Measurements from ENCODE around the gene RALGDS.
"Not testable (repeated sequence)": the region's sequence is repeated elsewhere in the genome, so short reads cannot be mapped to it uniquely, and the experiment has no call there.

The RALGDS gene

GRCh38 chr9:133103987-133104505 lies 17.0 kb downstream of the RALGDS start:
- peak; percentile 27 for DNase-seq

DNA sequence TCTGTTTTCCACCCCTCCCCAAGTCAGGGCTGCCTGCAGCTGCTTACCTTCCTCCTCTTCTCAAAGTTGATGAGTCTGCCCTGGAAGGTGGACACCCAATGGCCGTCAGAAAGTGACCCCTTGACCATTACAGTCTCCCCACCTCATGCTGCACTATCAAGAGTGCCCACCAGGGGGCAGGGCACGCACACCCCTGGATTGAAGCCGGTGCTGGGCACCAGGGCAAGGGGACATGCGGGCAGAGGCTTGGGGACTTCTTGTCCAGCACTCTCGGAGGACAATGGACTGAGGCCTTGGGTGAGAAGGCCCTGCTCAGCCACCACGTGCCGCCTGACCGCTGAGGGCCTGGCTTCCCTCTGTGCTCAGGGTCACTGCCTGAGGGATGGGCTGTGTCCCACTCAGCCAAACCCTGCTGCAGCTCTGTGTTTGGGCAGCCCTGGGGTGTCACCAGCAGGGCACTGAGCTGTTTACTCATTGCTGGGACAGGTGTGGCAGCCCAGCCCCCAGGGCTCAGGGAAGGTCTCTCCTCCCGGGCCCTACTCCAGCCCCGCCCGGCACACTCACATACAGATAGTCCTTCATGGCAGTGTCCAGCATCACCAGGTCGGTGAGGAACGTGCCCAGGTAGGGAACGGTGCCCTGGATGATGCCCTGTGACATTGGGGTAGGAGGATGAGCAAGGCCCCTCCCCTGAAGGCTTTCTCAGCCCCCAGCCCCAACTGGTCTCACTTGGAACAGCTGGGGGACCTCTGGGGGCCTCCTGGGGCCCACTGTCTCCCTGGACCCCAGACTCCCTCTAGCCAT lies 17.7 kb downstream of the RALGDS start:
- peak; percentile 60 for DNase-seq

DNA sequence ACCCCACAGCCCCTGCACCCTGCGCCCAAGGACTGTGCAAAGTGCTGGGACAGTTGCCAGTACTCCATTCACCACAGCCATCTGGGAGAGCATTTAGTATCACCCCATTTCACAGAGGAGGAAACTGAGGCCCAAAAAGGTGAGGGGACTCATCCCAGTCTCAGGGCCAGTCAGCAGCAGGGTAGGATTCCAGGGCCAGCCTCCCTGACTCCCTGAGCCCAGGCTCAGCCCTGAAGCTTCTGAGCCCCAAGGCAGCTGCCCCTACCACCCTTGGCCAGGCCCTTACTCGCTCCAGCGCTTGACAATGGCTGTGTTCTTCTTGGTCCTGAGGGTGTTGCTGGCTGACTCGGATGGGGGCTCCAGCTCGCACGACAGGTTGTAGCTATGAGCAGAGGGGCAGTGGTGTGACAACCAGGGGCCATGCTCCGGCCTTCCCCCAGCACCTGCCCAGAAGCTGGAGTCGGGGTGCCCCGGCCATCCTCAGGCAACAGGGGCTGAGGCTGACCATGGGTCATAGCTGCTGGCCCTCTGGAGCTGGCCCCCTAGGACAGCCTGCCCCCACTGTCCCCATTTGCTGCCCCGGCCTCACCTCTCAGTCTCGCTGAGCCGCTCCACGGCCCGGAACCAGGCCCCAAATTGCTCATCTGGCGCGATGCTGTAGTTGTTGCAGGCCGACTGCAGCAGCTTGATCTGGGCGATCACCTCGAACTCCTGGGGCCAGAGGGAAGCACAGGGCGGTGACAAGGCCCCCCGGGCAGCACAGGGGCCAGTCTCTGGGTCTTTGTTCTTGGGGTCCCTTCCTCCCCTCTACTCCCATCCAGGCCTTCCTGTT lies 18.6 kb downstream of the RALGDS start:
- peak; percentile 30 for DNase-seq

DNA sequence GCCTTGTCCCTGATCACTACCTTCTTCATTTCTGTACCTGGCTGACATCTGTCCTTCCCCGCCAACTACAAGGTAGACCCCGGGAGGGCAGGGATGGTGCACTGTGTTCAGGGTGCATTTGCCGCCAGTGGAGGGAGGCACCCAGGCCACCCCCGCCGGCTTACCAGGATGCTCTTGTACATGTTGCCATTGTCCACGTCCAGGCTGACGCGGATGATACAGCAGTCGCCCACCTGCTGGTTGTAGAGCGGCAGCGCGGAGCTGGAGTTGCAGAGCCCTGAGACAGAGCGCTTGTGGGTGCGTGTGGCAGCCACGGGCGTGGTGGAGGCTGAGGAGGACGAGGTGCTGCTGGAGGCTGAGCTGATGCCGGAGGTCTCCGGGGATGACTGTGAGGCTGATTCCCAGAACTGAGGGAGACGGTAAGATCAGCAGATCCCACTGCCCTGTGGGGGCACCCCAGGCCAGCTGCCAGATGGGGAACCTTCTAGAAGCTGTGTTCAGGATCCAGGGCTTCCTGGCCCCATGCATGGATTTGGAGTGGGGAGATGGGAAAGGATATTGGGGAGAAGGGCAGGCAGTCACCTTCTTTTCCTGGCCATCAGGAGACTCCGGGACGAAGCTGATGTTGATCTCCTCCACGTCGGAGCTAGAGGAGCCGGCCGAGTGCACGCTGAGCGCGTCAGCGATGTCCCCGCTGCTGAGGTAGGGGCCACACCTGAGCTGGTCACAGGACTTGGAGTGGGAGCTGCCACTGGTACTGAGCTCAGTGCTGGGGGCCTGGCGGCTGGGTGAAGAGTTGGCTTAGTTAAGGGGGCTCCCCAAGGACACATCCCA lies 19.5 kb downstream of the RALGDS start:
- DNase-seq, result peak; percentile 34

- peak; percentile 25 for DNase-seq
Observed at GRCh38 chr9:133100506-133101355, 20.3 kb downstream of the RALGDS start.

DNA sequence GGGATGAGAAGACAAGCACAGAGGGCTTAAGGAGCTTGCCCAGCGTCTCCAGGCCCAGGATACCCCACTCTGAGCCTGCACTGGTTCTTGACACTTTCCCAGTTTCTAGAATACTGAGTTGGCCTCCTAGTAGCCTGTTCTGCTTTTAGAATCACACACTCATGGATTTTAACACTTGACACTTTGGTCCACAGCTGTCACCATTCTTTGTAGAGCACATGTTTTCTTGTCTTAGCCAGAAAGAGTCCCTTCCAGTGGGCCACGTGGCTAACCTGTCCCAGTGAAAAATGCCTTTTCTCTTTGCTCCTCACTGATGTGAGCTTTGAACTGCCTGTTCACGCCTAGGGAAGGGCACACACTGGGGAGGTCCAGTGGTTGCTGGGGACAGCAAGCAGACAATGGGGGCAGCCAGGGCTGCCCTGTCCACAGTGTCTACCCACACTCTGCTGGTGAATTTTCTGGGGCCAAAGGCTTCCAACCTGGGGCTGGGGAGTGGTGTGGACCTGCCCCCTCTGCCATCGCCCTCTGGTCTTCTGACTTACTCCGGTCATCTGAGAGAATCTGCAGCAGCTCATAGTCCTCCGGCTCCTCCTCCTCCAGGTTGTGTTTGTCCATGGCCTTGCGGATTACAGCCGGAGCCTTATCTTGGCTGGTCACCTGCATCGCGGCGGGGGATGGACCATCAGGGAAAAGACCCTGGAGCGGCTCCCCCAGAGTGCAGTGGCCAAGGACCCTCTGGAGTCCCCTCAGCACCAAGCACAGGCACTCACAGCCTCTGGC lies 21.1 kb downstream of the RALGDS start:
- peak; percentile 17 for DNase-seq

DNA sequence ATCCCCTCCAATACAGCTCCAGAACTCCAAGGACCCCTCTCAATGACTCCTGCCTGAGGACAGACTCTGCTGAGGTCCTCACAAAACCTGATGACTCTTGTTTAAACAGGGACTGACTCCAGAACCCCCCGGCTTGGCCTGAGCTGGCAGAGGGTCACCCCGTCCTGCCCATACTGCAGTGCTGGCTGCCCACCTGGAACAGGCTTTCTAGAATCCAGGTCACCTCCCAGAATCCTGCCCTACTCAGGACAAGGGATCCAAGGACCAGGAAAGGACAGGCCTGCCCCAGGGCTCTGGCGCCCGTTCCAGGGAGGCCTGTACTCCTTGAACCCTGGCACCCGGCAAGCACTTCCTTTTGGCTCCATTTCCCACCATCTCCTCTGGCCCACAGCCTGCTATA lies 22.2 kb downstream of the RALGDS start:
- no peak for DNase-seq

DNA sequence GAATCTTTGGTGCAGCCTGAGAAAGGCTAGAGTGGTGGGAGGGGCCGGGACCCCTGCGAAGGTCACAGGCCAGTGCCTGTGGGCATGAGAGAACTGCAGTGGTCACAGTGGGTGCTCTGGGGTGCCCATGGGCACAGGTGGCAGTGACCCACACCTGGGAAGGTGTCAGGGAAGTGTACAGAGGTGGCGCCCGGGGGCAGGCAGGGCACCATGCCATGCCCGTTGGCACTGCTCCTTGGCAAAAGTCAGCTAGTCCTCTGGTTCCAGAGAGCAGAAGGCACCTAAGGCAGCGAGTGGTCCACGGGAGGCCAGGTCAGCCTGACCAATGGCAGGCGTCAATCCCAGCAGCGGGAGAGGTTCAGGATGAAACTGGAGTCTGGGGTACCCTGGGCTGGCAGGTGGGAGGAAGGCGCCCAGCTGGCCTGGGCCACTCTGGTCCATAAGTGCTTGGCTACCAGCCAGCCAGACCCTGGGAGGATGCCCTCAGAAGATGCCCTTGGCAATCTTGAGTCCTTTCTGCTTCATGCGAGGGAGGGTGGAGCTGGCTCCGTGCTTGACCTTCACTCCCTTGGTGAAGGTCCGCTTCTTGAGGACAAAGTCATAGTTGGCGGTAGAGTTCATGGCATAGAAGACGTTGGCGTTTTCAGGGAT lies 22.8 kb downstream of the RALGDS start:
- DNase-seq, result no peak

DNA sequence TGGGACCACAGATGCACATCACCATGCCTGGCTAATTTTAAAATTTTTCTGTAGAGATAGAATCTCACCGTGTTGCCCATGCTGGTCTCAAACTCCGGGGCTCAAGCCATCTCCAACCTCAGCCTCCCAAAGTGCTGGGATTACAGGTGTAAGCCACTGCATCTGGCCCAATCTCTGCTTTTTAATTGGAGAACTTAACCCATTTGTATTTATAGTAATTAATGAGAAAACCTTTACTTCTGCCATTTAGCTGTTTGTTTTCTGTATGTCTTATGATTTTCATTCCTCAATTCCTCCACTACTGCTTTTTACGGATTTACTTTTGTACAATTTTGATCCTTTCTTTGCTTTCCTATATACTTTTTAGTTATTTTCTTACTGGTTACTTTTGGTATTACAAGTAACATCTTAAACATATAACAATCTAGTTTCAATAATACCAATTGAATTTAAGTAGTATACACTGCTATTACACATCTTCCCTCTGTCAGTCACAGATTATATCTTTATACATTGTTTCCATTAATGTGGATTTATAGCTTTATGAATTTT lies 26.1 kb downstream of the RALGDS start:
- no peak for DNase-seq

DNA sequence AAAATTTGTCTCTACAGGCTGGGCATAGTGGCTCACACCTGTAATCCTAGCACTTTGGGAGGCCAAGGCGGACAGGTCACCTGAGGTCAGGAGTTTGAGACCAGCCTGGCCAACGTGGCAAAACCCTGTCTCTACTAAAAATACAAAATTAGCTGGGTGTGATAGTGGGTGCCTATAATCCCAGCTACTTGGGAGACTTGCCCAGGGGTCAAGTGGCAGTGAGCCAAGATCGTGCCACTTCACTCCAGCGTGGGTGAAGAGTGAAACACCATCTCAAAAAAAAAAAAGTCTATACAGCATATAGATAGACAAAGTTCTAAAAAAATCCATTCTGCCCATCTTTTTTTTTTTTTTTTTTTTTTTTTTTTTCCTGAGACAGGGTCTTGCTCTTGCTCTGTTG lies 26.7 kb downstream of the RALGDS start:
- not testable (repeated sequence) for DNase-seq

DNA sequence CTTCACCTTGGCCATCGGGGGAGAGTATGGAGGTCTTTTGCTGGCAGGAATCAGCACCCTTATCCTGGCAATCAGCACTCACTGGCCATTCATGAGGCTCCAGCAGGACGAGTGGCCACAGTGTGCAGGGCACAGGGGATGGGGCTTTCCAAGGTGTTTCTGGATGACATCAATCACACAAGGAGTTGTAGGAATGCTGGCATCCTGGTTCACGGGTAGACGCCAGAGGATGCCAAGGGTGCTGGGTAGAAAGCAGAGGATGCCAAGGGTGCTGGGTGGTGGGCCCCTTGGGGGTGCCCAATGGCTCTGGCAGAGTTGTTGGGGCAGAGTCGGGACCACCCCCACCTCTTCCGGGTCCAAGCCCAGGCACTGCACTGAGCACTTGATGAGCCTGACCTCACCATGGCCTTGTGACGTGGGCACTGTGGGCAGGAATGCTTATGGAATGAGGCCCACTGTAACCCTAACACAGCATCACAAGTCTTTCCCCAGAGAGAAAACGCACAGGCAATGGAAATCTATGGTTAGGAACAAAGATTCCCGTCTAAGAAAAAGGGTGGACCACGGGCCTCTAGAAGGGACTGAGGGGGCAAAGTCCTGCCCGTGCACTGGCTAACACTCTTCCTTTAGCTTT lies 30.2 kb downstream of the RALGDS start:
- no peak for DNase-seq

GRCh38 chr9:133090187-133090586 lies 30.9 kb downstream of the RALGDS start:
- no peak for DNase-seq

DNA sequence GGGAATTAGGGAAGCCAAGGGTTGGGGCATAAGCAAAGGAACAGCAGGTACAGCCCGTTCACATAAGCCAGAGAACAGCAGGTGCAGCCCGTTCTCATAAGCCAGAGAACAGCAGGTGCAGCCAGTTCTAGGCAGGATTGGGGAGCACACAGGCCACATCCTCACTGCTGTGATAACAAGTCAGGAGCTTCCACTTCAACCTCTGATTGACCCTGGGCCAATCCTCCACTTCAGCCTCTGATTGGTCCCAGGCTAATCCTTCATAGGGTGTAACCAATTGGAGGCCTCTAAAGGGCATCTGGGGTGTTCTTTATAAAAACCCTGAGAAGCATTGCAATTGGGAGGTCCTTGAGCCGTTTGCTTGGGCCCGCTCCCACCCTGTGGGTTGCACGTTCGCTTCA lies 31.8 kb downstream of the RALGDS start:
- DNase-seq, result no peak

- no peak for DNase-seq
Observed at GRCh38 chr9:133088756-133089155, 32.3 kb downstream of the RALGDS start.

DNA sequence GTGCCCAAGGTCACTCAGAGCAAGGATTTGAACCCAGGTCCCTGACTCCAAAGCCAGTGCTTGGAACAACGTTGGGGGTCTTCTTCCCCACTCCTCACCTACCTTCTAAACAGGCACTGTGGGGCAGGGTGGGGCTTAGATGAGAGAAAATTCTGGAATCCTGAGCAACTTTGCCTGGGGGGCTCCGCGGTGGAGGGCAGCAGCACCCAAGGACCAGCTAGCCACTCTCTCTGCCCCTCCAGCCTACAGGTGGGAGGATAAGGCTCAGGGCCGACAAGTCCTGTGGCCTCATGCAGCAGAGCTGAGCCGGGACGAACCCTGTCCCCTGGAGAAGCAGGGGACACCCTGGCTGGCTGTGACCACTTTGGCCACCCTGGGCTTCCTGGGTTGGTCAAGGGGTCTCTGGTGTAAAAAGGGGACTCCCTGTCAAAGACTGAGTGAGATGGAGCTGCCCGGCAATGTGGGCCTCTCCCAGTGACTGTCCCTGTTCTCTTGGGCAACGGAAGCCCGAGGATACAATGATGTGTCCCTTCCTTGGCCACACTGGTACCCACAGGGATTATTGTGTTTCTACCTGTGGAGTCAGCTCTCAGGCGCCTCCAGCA lies 32.8 kb downstream of the RALGDS start:
- no peak for DNase-seq

DNA sequence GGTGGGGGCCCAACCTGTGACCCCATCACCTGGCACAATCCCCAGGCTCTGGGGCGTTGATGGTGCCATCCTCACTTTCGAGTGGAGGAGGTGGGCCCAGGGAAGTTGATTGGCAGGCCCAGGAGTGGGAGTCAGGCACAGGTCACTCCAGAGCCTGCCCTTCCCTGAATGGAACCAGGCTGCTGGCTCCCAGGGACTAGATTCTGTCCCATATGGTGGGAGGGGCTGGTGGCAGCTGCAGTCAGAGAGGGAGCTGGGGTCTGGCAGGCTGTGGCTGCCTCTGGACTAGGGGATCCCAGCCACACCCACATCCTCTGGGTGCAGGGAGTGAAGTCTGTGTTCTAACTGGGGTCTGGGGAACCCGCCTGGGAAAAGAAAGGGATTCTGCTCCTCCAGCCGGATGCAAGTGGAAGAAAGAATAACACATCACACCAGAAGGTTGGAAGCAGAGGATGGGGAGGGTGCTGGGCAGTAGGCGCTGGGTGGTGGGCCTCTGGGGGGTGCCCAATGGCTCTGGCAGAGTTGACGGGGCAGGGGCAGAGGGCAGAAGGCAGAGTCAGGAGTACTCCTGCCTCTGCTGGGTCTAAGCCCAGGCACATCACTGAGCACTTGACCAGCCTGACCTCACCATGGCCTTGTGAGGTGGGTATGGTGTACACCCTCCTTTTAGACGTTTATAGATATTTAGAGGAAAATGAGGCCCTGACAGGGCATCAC lies 33.5 kb downstream of the RALGDS start:
- no peak for DNase-seq

- DNase-seq, result no peak
Observed at GRCh38 chr9:133086894-133087293, 34.1 kb downstream of the RALGDS start.

- DNase-seq, result not testable (repeated sequence)
Observed at GRCh38 chr9:133086212-133086860, 34.7 kb downstream of the RALGDS start.
